H9 (cell line): Measurements from ENCODE around the gene NDUFV1. TPM values are rescaled to one million over a fixed set of nuclear protein-coding genes. Genes with fewer than 3 reads are reported as not detected.

Experiments
- DNase-seq: peaks from one replicate; pipeline ENCODE4 v3.0.0-alpha.2; 2017
- H2AFZ ChIP-seq: one replicate; pipeline ENCODE4 v1.6.1; 2013; ENCODE audit warnings: mild to moderate bottlenecking, low read length, control low read depth, moderate library complexity
- H2AK5ac ChIP-seq: 2 replicates; pipeline ENCODE4 v1.6.1; 2013; ENCODE audit warnings: low read length, control low read depth, mixed read lengths; ENCODE audit not compliant: insufficient read length
- H2BK120ac ChIP-seq: one replicate; pipeline ENCODE4 v1.6.1; 2013; ENCODE audit warnings: low read depth, mild to moderate bottlenecking, low read length, control low read depth, inconsistent platforms; ENCODE audit not compliant: poor library complexity, severe bottlenecking
- H2BK12ac ChIP-seq: 2 replicates; pipeline ENCODE4 v1.6.1; 2013; ENCODE audit warnings: low read length, control low read depth, mixed read lengths, low read depth; ENCODE audit not compliant: insufficient read length
- H2BK15ac ChIP-seq: 2 replicates; pipeline ENCODE4 v1.6.1; 2013; ENCODE audit warnings: low read depth, low read length, control low read depth
- H2BK20ac ChIP-seq: one replicate; pipeline ENCODE4 v1.6.1; 2013; ENCODE audit warnings: low read depth, mild to moderate bottlenecking, low read length, control low read depth, inconsistent platforms; ENCODE audit not compliant: poor library complexity, severe bottlenecking
- H2BK5ac ChIP-seq: 2 replicates; pipeline ENCODE4 v1.6.1; 2013; ENCODE audit warnings: low read length, control low read depth, mixed read lengths; ENCODE audit not compliant: insufficient read length
- H3K14ac ChIP-seq: 2 replicates; pipeline ENCODE4 v1.6.1; 2013; ENCODE audit warnings: low read length, control low read depth; ENCODE audit not compliant: insufficient read depth
- H3K18ac ChIP-seq: 2 replicates; pipeline ENCODE4 v1.6.1; 2013; ENCODE audit warnings: low read depth, mild to moderate bottlenecking, mixed read lengths, low read length, control low read depth; ENCODE audit not compliant: insufficient read length
- H3K23ac ChIP-seq: 2 replicates; pipeline ENCODE4 v1.6.1; 2013; ENCODE audit warnings: low read length, control low read depth, mixed read lengths, low read depth; ENCODE audit not compliant: insufficient read length
- H3K23me2 ChIP-seq: 2 replicates; pipeline ENCODE4 v1.6.1; 2013; ENCODE audit warnings: low read depth, mild to moderate bottlenecking, mixed read lengths, low read length, control low read depth; ENCODE audit not compliant: insufficient read length, poor library complexity, severe bottlenecking
- H3K27ac ChIP-seq: 2 replicates; pipeline ENCODE4 v1.5.1; 2013; ENCODE audit warnings: low read length, control low read depth, mixed read lengths, low read depth; ENCODE audit not compliant: insufficient read length
- H3K27me3 ChIP-seq: 2 replicates; pipeline ENCODE4 v1.6.1; 2013; ENCODE audit warnings: low read length, control low read depth, inconsistent platforms; ENCODE audit not compliant: insufficient read depth
- H3K4ac ChIP-seq: 2 replicates; pipeline ENCODE4 v1.6.1; 2013; ENCODE audit warnings: low read depth, mild to moderate bottlenecking, control low read depth, inconsistent platforms, low read length, moderate library complexity
- H3K4me1 ChIP-seq: 2 replicates; pipeline ENCODE4 v1.6.1; 2013; ENCODE audit warnings: low read length, control low read depth, inconsistent platforms; ENCODE audit not compliant: insufficient read depth
- H3K4me2 ChIP-seq: 2 replicates; pipeline ENCODE4 v1.6.1; 2013; ENCODE audit warnings: low read length, control low read depth, mixed read lengths; ENCODE audit not compliant: insufficient read length, insufficient read depth
- H3K56ac ChIP-seq: 2 replicates; pipeline ENCODE4 v1.6.1; 2013; ENCODE audit warnings: low read depth, mild to moderate bottlenecking, mixed read lengths, low read length, control low read depth; ENCODE audit not compliant: insufficient read length
- H3K79me1 ChIP-seq: 2 replicates; pipeline ENCODE4 v1.6.1; 2013; ENCODE audit warnings: low read depth, mild to moderate bottlenecking, moderate library complexity, low read length, control low read depth, inconsistent platforms; ENCODE audit not compliant: insufficient read depth, poor library complexity, severe bottlenecking
- H3K79me2 ChIP-seq: 2 replicates; pipeline ENCODE4 v1.6.1; 2013; ENCODE audit warnings: low read length, control low read depth, inconsistent platforms; ENCODE audit not compliant: insufficient read depth
- H3K9ac ChIP-seq: 2 replicates; pipeline ENCODE4 v1.6.1; 2013; ENCODE audit warnings: low read length, control low read depth, mixed read lengths; ENCODE audit not compliant: insufficient read length; ENCODE audit errors: extremely low read depth
- H3K9me3 ChIP-seq: one replicate; pipeline ENCODE4 v1.6.1; 2013; ENCODE audit warnings: low read depth, low read length, inconsistent platforms; ENCODE audit not compliant: control insufficient read depth
- H3T11ph ChIP-seq: one replicate; pipeline ENCODE4 v1.6.1; 2013; ENCODE audit warnings: mild to moderate bottlenecking, low read length, control low read depth, inconsistent platforms
- H4K20me1 ChIP-seq: one replicate; pipeline ENCODE4 v1.6.1; 2013; ENCODE audit not compliant: control insufficient read depth, insufficient read length, insufficient read depth
- H4K5ac ChIP-seq: 2 replicates; pipeline ENCODE4 v1.6.1; 2013; ENCODE audit warnings: low read depth, mild to moderate bottlenecking, mixed read lengths, low read length, control low read depth; ENCODE audit not compliant: insufficient read length
- H4K8ac ChIP-seq: replicated peaks from 2 replicates; pipeline ENCODE4 v1.6.1; 2013; ENCODE audit warnings: low read length, control low read depth, mixed read lengths, low read depth; ENCODE audit not compliant: insufficient read length
- H4K91ac ChIP-seq: 2 replicates; pipeline ENCODE4 v1.6.1; 2013; ENCODE audit warnings: low read depth, mild to moderate bottlenecking, moderate library complexity, mixed read lengths, low read length, control low read depth; ENCODE audit not compliant: insufficient read length
- H3K27ac Mint-ChIP-seq, 3 experiments: 2 replicates in 2 of 3; 3 replicates in 1 of 3; pipeline ENCODE4 v1.8.0; 2020 to 2021; ENCODE audit warnings: mixed read lengths in 3 of 3, mild to moderate bottlenecking in 1 of 3, moderate library complexity in 1 of 3
- H3K27me3 Mint-ChIP-seq: 2 replicates; pipeline ENCODE4 v1.8.0; 2021; ENCODE audit warnings: low read depth, mild to moderate bottlenecking, moderate library complexity, mixed read lengths
- H3K36me3 Mint-ChIP-seq, 3 experiments: 2 replicates in 2 of 3; 3 replicates in 1 of 3; pipeline ENCODE4 v1.8.0; 2020 to 2021; ENCODE audit warnings: low read depth in 3 of 3, mixed read lengths in 3 of 3; ENCODE audit not compliant: insufficient read depth in 1 of 3
- H3K4me1 Mint-ChIP-seq, 2 experiments: 2 replicates each; pipeline ENCODE4 v1.8.0; 2020; ENCODE audit warnings: mixed read lengths in 2 of 2
- H3K4me3 Mint-ChIP-seq, 2 experiments: 2 replicates in 1 of 2; 3 replicates in 1 of 2; pipeline ENCODE4 v1.8.0; 2020 to 2021; ENCODE audit warnings: mild to moderate bottlenecking in 2 of 2, mixed read lengths in 2 of 2, moderate library complexity in 1 of 2
- H3K9me3 Mint-ChIP-seq, 2 experiments: 2 replicates in 1 of 2; 3 replicates in 1 of 2; pipeline ENCODE4 v1.8.0; 2020; ENCODE audit warnings: mild to moderate bottlenecking in 2 of 2, mixed read lengths in 2 of 2, moderate library complexity in 1 of 2
- WGBS: extraction: QIAGEN DNeasy Blood & Tissue Kit; methylation state at CpG from one replicate; pipeline ENCODE4 v1.1.7; 2013; ENCODE audit warnings: missing lambda C conversion rate, low lambda C conversion rate, mixed read lengths; ENCODE audit not compliant: insufficient read length; ENCODE audit errors: extremely low coverage; 5-methylcytosine and 5-hydroxymethylcytosine counted together
- total RNA-seq: library from RNA; stranded (reverse); gene quantifications from 2 replicates; pipeline ENCODE4 v1.2.1, GENCODE V29; 2021
- TF ChIP-seq, protein P1 (sequence below): fragments of 200-600 bp; sonication (generic); conservative IDR thresholded peaks from 3 replicates; pipeline ENCODE4 v1.8.0; 2021; ENCODE audit warnings: antibody characterized with exemption, mild to moderate bottlenecking

The NDUFV1 gene
- total RNA-seq, 1 experiment from 2014 or later: 154 TPM

GRCh38 chr11:67574938-67575337, 31.8 kb upstream of the NDUFV1 start:
- Histone ChIP-seq H2BK12ac (no peak overlapping the region), H3K18ac (no peak overlapping the region), H3K23ac (no peak overlapping the region), H3K23me2 (no peaks in the 10 kb centered on the region), H3K9ac (no peak overlapping the region), H2BK15ac (no peak overlapping the region), H3K27ac (no peak overlapping the region), H3K4ac (no peak overlapping the region), H2BK5ac (no peak overlapping the region), H3K56ac (no peak overlapping the region), H2BK20ac (no peak overlapping the region), H3K9me3 (no peaks in the 10 kb centered on the region), H3K79me1 (no peaks in the 10 kb centered on the region), H3T11ph (no peak overlapping the region), H3K4me1 (peaks cover 3% of the 10 kb centered on the region; the same call in 1 of the 2 replicates), H4K91ac (no peak overlapping the region), H3K27me3 (no peaks in the 10 kb centered on the region), H4K5ac (no peak overlapping the region), H2AK5ac (no peak overlapping the region), H2BK120ac (no peak overlapping the region), H4K8ac (no peak overlapping the region), H3K14ac (no peak overlapping the region), H3K79me2 (no peaks in the 10 kb centered on the region), H4K20me1 (no peaks in the 10 kb centered on the region), H2AFZ (no peak overlapping the region), H3K4me2 (no peak overlapping the region)
- H3K36me3 Mint-ChIP-seq: no peaks in the 10 kb centered on the region
- no peak overlapping the region for H3K27ac Mint-ChIP-seq
- no peak for DNase-seq
- WGBS: no CpG with 5 or more reads among the region's 3 CpGs
- peaks cover 51% of the 10 kb centered on the region for H3K27me3 Mint-ChIP-seq
- TF ChIP-seq, protein P1, sequence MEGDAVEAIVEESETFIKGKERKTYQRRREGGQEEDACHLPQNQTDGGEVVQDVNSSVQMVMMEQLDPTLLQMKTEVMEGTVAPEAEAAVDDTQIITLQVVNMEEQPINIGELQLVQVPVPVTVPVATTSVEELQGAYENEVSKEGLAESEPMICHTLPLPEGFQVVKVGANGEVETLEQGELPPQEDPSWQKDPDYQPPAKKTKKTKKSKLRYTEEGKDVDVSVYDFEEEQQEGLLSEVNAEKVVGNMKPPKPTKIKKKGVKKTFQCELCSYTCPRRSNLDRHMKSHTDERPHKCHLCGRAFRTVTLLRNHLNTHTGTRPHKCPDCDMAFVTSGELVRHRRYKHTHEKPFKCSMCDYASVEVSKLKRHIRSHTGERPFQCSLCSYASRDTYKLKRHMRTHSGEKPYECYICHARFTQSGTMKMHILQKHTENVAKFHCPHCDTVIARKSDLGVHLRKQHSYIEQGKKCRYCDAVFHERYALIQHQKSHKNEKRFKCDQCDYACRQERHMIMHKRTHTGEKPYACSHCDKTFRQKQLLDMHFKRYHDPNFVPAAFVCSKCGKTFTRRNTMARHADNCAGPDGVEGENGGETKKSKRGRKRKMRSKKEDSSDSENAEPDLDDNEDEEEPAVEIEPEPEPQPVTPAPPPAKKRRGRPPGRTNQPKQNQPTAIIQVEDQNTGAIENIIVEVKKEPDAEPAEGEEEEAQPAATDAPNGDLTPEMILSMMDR: no peak
- H3K4me3 Mint-ChIP-seq: no peak overlapping the region
- peaks cover 3 to 9% of the 10 kb centered on the region in 2 experiments; a peak in 3 of 5 replicates for H3K9me3 Mint-ChIP-seq
- peaks cover 21 to 27% of the 10 kb centered on the region in 2 experiments for H3K4me1 Mint-ChIP-seq
